ENCODE measurements around the gene ASPSCR1.

- TF ChIP-seq POLR2A (IDR thresholded peaks at IDR 0.05; ENCODE audit: low read length) (no peak), GATA1 (IDR thresholded peaks at IDR 0.05; ENCODE audit: low read depth, low read length) (no peak)
Observed at GRCh38 chr17:82058230-82058854, 80.9 kb downstream of the ASPSCR1 start.

Measured in erythroblast (primary cell).